H1 (cell line): Measurements from ENCODE around the gene TOMM22. TPM values are rescaled to one million over a fixed set of nuclear protein-coding genes. Genes with fewer than 3 reads are reported as not detected.

Experiments
- CBX8 ChIP-seq: fragments of 300-800, 300-1000 bp; sonication (generic); IDR thresholded peaks from 2 replicates; pipeline ENCODE4 v1.7.1; 2016; ENCODE audit warnings: low read depth, low read length, borderline replicate concordance
- CHD7 ChIP-seq: fragments of 300-600 bp; sonication (generic); IDR thresholded peaks from 2 replicates; pipeline ENCODE4 v1.7.1; 2012; ENCODE audit warnings: low read length, moderate library complexity, mild to moderate bottlenecking, inconsistent platforms; ENCODE audit not compliant: insufficient replicate concordance
- GABPA ChIP-seq: IDR thresholded peaks from 2 replicates; pipeline ENCODE4 v1.6.1; 2011; ENCODE audit warnings: mild to moderate bottlenecking, low read length, moderate library complexity, borderline replicate concordance; ENCODE audit not compliant: insufficient read depth
- POU5F1 ChIP-seq: IDR thresholded peaks from 2 replicates; pipeline ENCODE4 v1.6.1; 2011; ENCODE audit warnings: low read depth, mild to moderate bottlenecking, low read length, moderate library complexity
- SP1 ChIP-seq: IDR thresholded peaks from 2 replicates; pipeline ENCODE4 v1.6.1; 2011; ENCODE audit warnings: low read depth, low read length
- SRF ChIP-seq: IDR thresholded peaks from 2 replicates; pipeline ENCODE4 v1.6.1; 2011; ENCODE audit warnings: mild to moderate bottlenecking, low read depth, low read length, moderate library complexity
- TCF12 ChIP-seq: IDR thresholded peaks from 2 replicates; pipeline ENCODE4 v1.6.1; 2011; ENCODE audit warnings: low read depth, mild to moderate bottlenecking, low read length
- ZNF274 ChIP-seq: IDR thresholded peaks from 2 replicates; pipeline ENCODE4 v1.7.0; 2012; ENCODE audit warnings: low read length, borderline replicate concordance; ENCODE audit errors: extremely low read depth
- polyA plus RNA-seq, 7 experiments: library from polyadenylated mRNA; depleted of rRNA in 3 of 7; stranded (reverse) in 5 of 7; unstranded in 2 of 7; fragments of >200 nt in 5 of 7; fragments of 200-250 nt in 2 of 7; gene quantifications; 1 replicate in 5 of 7; 2 replicates in 1 of 7; 4 replicates in 1 of 7; pipeline versions ENCODE4 v1.2.1 to v1.2.3, GENCODE V29; 2011 to 2013; ENCODE audit warnings: missing spikeins in 2 of 7, mixed read lengths in 2 of 7
- total RNA-seq: library from RNA; stranded (reverse); fragmentation: NEBNext Ultra II Directional; extraction: Animal tissue kit (Norgen Biotek cat#: 25700); gene quantifications from 2 replicates; pipeline ENCODE4 v1.2.1, GENCODE V29; 2021

Gene TOMM22
- total and polyA plus RNA-seq, 2 of the 8 experiments (the other 6 are each of a cell fraction or from before 2014, with no cell fraction given), result 84.0 to 125 TPM

GRCh38 chr22:38717244-38717643, 35.5 kb downstream of the TOMM22 start (continued):
- TF ChIP-seq CHD7, result no peak
- TF ChIP-seq SP1, result no peak
- TF ChIP-seq GABPA, result no peak
- no peak for TF ChIP-seq SRF
- TF ChIP-seq CBX8, result no peak
- no peak for TF ChIP-seq TCF12
- TF ChIP-seq POU5F1, result no peak
- TF ChIP-seq ZNF274, result no peak
